Caco-2 (cell line): Measurements from ENCODE around the gene SGCB. TPM values are rescaled to one million over a fixed set of nuclear protein-coding genes. Genes with fewer than 3 reads are reported as not detected.

Experiments
- BruUV-seq: library from RNA; stranded (reverse); fragments of 400-500 nt; replicated peaks from 2 replicates; lab custom pipeline; 2021; lab: Mats Ljungman, UMichigan
- CTCF ChIA-PET: fragments of 300-600 bp; sonication (Branson Sonifier 250); formaldehyde crosslinking; loops from one replicate; lab custom pipeline; 2022; ENCODE audit warnings: antibody characterized with exemption; lab: Charles Lee
- POLR2A ChIA-PET: fragments of 300-600 bp; sonication (Branson Sonifier 250); formaldehyde crosslinking; loops from one replicate; lab custom pipeline; 2022; ENCODE audit warnings: antibody characterized with exemption; lab: Charles Lee
- DNase-seq, 2 experiments: peaks; one replicate each; pipeline versions ENCODE4 v3.0.0 to v3.0.0-alpha.2; 2020 to 2022
- H3K27me3 ChIP-seq: replicated peaks from 2 replicates; pipeline ENCODE4 v1.6.0; 2011; ENCODE audit warnings: low read length; ENCODE audit not compliant: control insufficient read depth, insufficient read depth
- H3K36me3 ChIP-seq: 2 replicates; pipeline ENCODE4 v1.5.1; 2011; ENCODE audit warnings: low read length; ENCODE audit not compliant: control insufficient read depth, insufficient read depth
- H3K4me1 ChIP-seq: fragments of 250-450 bp; sonication (Bioruptor Pico); 2 replicates; pipeline ENCODE4 v1.5.1; 2020; ENCODE audit warnings: mild to moderate bottlenecking
- H3K4me3 ChIP-seq: 2 replicates; pipeline ENCODE4 v1.5.1; 2011; ENCODE audit warnings: low read depth, mild to moderate bottlenecking, control low read depth, low read length
- H3K9me3 ChIP-seq: fragments of 250-450 bp; sonication (Bioruptor Pico); 2 replicates; pipeline ENCODE4 v1.5.1; 2020; ENCODE audit warnings: mild to moderate bottlenecking, moderate library complexity
- H3K27ac Mint-ChIP-seq: one replicate; pipeline ENCODE4 v1.8.0; 2022; ENCODE audit warnings: mixed read lengths; ENCODE audit not compliant: unreplicated experiment
- H3K27me3 Mint-ChIP-seq: one replicate; pipeline ENCODE4 v1.8.0; 2022; ENCODE audit warnings: mixed read lengths; ENCODE audit not compliant: insufficient read depth, unreplicated experiment
- H3K36me3 Mint-ChIP-seq: one replicate; pipeline ENCODE4 v1.8.0; 2022; ENCODE audit warnings: mild to moderate bottlenecking, mixed read lengths; ENCODE audit not compliant: insufficient read depth, unreplicated experiment
- H3K4me1 Mint-ChIP-seq: one replicate; pipeline ENCODE4 v1.8.0; 2022; ENCODE audit warnings: low read depth, mixed read lengths; ENCODE audit not compliant: unreplicated experiment
- H3K4me3 Mint-ChIP-seq: one replicate; pipeline ENCODE4 v1.8.0; 2022; ENCODE audit warnings: mild to moderate bottlenecking, moderate library complexity, mixed read lengths; ENCODE audit not compliant: unreplicated experiment
- H3K9me3 Mint-ChIP-seq: one replicate; pipeline ENCODE4 v1.8.0; 2022; ENCODE audit warnings: mixed read lengths; ENCODE audit not compliant: unreplicated experiment
- CTCF ChIP-seq, 2 experiments: fragments of 200-600 bp in 1 of 2; IDR thresholded peaks; 1 replicate in 1 of 2; 2 replicates in 1 of 2; pipeline versions ENCODE4 v1.5.1 to v1.8.0; 2011 to 2022; ENCODE audit warnings: antibody characterized with exemption in 1 of 2, control low read depth in 1 of 2, inconsistent platforms in 1 of 2, low read depth in 1 of 2, low read length in 1 of 2, mild to moderate bottlenecking in 1 of 2, moderate library complexity in 1 of 2; ENCODE audit not compliant: insufficient read depth in 1 of 2, severe bottlenecking in 1 of 2, unreplicated experiment in 1 of 2
- intact Hi-C: fragments of 100-400 bp; cut with micrococcal nuclease; formaldehyde crosslinking; loops from one replicate; pipeline ENCODE4 v1.10.0; 2022; ENCODE audit not compliant: unreplicated experiment
- total RNA-seq: library from RNA; stranded (reverse); gene quantifications from 2 replicates; pipeline ENCODE4 v1.2.3, GENCODE V29; 2022

SGCB gene
- total RNA-seq, 1 experiment from 2014 or later, result 7.2 TPM

GRCh38 chr4:52045028-52045427, 6.9 kb upstream of the SGCB start:
- Mint-ChIP-seq H3K4me1 (no peaks in the 10 kb centered on the region), H3K4me3 (no peak overlapping the region), H3K27me3 (peaks cover 15% of the 10 kb centered on the region), H3K36me3 (no peaks in the 10 kb centered on the region), H3K9me3 (no peaks in the 10 kb centered on the region), H3K27ac (no peak overlapping the region)
- ChIA-PET CTCF (no interaction called here), POLR2A (no interaction called here)
- no peak for DNase-seq
- Histone ChIP-seq H3K36me3 (no peaks in the 10 kb centered on the region), H3K27me3 (no peaks in the 10 kb centered on the region), H3K4me3 (no peak overlapping the region), H3K4me1 (0 out of 2 replicates have a peak, but pooled peaks cover 3% of the 10 kb centered on the region), H3K9me3 (no peaks in the 10 kb centered on the region)
- intact Hi-C loops, result no loop called here
- no TSS peak for BruUV-seq
- TF ChIP-seq CTCF (IDR thresholded peaks at IDR 0.05; ENCODE audit: insufficient read depth in 1 of 2, low read depth in 1 of 2, low read length in 1 of 2, severe bottlenecking in 1 of 2, unreplicated experiment in 1 of 2), result no peak

- H3K27ac Mint-ChIP-seq, result no peak overlapping the region
- POLR2A ChIA-PET, result interaction anchor here (0.8 kb wide), 1 partner anchor 195 kb away, joined by 6 read pairs; the partner anchor contains the start of gene DCUN1D4
- BruUV-seq, result no TSS peak
Measured at GRCh38 chr4:52037689-52038102, 403 bp downstream of the SGCB start.

GRCh38 chr4:52036886-52037530, 1.1 kb downstream of the SGCB start:
- H3K4me1 ChIP-seq, result peaks cover 4% of the 10 kb centered on the region; the same call in 1 of the 2 replicates
- no peaks in the 10 kb centered on the region for H3K36me3 Mint-ChIP-seq
- H3K36me3 ChIP-seq, result no peaks in the 10 kb centered on the region
- DNase-seq, result no peak
- peak overlapping the region; percentile 71 for H3K4me3 ChIP-seq
- intact Hi-C loops, result loop anchor here (5.0 kb wide), 1 partner anchor 195 kb away; the partner anchor contains the start of gene DCUN1D4
- ChIA-PET CTCF (no interaction called here), POLR2A (no interaction called here)
- BruUV-seq, result TSS peak; percentile 34
- peak overlapping the region; percentile 76 for H3K4me3 Mint-ChIP-seq
- no peak for TF ChIP-seq CTCF (IDR thresholded peaks at IDR 0.05; ENCODE audit: insufficient read depth in 1 of 2, low read depth in 1 of 2, low read length in 1 of 2, severe bottlenecking in 1 of 2, unreplicated experiment in 1 of 2)
- H3K27me3 Mint-ChIP-seq, result peaks cover 10% of the 10 kb centered on the region
- H3K9me3 ChIP-seq, result no peaks in the 10 kb centered on the region
- H3K27me3 ChIP-seq, result no peaks in the 10 kb centered on the region
- no peaks in the 10 kb centered on the region for H3K4me1 Mint-ChIP-seq
- H3K27ac Mint-ChIP-seq, result no peak overlapping the region
- H3K9me3 Mint-ChIP-seq, result no peaks in the 10 kb centered on the region

More at GRCh38 chr4:52037689-52038102, 403 bp downstream of the SGCB start:
- Mint-ChIP-seq H3K9me3 (no peaks in the 10 kb centered on the region), H3K4me3 (peak overlapping the region; percentile 76), H3K36me3 (no peaks in the 10 kb centered on the region), H3K4me1 (no peaks in the 10 kb centered on the region), H3K27me3 (peaks cover 14% of the 10 kb centered on the region)
- Histone ChIP-seq H3K4me3 (peak overlapping the region; percentile 71), H3K27me3 (no peaks in the 10 kb centered on the region), H3K4me1 (peaks cover 4% of the 10 kb centered on the region; the same call in 1 of the 2 replicates), H3K9me3 (no peaks in the 10 kb centered on the region), H3K36me3 (no peaks in the 10 kb centered on the region)
- peak in 1 of 2 experiments; percentile 15 for DNase-seq
- no peak for TF ChIP-seq CTCF (IDR thresholded peaks at IDR 0.05; ENCODE audit: insufficient read depth in 1 of 2, low read depth in 1 of 2, low read length in 1 of 2, severe bottlenecking in 1 of 2, unreplicated experiment in 1 of 2)
- intact Hi-C loops, result loop anchor here (5.0 kb wide), 1 partner anchor 195 kb away; the partner anchor contains the start of gene DCUN1D4
- CTCF ChIA-PET, result no interaction called here
